GM19372 (cell line): ENCODE measurements around the gene ACHE.
"Not testable (repeated sequence)": the region's sequence is repeated elsewhere in the genome, so short reads cannot be mapped to it uniquely, and the experiment has no call there.

Experiments
- ATAC-seq: cut with Tn5 transposase; IDR thresholded peaks from one replicate; pipeline ENCODE4 v1.9.1; 2021; ENCODE audit warnings: mild to moderate bottlenecking, low read depth, moderate library complexity; ENCODE audit not compliant: unreplicated experiment

ACHE gene

DNA sequence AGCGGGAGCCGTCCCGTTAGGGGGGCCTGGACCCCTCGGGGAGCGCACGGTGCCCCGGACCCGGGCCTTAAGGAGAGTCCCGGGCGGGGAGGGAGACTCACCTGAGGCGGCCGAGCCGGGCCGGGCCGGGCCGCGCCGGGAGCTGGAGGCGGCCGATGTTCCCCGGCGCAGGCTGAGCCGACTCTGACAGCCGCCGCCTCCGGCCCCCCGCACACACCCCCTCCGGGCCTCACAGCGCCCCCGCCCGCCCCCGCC is at the start of gene ACHE:
Gene ACHE, minus strand, starts transcription at position 188 of the 255 bp plus-strand sequence. CDS start 1,656 bp downstream, outside the sequence.
- no peak for ATAC-seq

DNA sequence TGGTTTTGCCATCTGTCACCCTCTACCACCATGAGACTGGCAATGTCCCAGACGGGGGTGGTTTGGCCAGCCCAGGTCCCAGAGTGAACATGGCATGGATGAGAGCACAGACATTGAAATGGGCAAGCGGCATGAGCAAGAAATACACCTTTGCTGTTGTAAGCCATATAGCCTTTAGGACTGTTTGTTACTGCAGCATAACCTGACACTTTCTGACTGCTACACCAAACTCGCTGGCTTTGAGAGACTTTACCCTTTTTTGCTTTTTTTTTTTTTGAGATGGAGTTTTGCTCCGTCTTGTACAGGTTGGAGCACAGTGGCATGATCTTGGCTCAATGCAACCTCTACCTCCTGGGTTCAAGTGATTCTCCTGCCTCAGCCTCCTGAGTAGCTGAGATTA is 48.5 kb upstream of the ACHE start:
- no peak for ATAC-seq

DNA sequence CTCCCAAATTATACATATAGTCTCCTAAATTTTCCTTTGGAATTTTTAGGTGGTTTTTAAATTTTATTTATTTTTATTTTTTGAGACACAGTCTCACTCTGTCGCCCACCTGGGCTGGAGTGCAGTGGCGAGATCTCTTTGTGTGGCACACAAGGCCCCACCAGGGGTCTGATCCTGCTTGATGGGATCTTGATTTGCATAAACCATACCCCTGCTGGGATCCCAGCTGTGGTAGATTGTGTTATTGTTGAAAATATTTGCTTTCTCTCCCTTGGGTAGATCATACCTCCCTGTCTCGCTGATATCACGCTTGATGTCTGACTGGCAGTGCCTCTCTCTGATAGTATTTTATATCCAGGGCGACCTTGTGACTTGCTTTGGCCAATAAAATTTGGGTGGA is 48.0 kb upstream of the ACHE start:
- no peak for ATAC-seq

DNA sequence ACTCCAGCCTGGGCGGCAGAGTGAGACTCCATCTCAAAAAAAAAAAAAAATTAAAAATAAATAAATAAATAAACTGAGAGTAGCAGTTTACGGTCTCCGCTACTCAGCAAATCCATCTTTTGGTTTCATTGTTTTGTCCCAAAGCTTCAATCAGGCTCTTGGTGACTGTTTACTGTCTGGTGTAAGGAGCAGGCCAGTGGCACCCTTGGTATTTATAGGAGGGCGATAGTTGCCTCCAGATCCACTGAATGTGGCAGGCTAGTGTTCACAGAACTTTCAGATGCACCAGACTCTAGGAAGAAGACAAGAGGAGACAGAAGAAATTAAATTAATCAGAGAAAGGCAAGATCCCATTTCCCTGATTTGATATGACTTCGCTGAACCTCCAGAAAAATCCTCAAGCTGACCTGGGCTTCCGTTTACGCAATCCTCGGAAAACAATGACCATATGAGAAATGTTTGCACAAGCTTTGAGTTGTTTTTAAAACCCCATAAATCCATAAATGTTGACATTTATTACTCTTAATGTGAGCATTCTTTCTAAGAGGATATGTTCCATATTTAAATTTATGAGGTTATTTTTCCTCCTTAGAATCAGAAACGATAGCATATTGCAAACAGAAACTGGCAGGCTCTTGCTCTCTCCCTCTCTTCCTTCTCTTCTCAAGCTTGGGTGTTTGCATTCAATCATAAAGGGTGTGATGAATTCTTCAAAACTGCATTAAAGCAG is 46.5 kb upstream of the ACHE start:
- no peak for ATAC-seq

DNA sequence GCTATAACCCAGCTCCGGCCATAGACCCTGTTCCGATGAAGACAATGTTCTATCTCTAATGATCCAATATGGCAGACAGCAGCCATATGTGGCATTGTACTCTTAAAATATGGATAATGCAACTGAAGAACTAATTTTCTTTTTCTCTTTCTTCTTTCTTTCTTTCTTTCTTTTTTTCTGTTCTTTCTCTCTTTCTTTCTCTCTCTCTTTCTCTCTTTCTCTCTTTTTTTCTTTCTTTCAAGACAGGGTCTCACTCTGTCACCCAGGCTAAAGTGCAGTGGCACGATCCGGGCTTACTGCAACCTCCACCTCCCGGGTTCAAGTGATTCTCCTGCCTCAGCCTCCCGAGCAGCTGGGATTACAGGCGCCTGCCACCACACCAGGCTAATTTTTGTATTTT is 40.5 kb upstream of the ACHE start:
- ATAC-seq, result not testable (repeated sequence)

DNA sequence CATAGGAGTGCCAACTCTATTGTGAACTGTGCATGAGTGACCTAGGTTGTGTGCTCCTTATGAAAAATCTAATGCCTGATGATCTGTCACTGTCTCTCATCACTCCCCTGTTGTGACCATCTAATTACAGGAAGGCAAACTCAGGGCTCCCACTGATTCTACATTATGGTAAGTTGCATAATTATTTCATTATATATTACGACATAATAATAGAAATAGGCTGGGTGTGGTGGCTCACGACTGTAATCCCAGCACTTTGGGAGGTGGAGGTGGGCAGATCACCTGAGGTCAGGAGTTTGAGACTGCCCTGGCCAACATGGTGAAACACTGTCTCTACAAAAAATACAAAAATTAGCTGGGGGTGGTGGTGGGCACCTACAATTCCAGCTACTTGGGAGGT is 39.7 kb upstream of the ACHE start:
- not testable (repeated sequence) for ATAC-seq

DNA sequence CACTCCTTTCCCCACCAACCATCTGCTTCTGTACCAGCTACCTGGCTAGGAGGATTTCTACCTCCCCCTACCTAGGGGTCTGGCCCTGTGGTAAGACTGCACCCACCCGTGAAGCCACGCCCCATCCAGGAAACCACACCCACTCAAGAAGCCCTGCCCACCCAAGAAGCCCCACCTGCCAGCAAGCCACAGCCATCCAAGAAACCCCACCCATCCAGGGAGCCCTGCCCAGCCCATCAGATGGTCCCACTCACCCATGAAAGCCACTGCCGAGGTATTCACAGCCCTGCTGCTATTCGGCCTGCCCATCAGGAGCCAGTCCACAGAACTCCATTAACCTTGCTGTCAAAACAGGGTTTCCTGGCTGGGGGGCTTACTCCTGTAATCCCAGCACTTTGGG is 38.0 kb upstream of the ACHE start:
- no peak for ATAC-seq

DNA sequence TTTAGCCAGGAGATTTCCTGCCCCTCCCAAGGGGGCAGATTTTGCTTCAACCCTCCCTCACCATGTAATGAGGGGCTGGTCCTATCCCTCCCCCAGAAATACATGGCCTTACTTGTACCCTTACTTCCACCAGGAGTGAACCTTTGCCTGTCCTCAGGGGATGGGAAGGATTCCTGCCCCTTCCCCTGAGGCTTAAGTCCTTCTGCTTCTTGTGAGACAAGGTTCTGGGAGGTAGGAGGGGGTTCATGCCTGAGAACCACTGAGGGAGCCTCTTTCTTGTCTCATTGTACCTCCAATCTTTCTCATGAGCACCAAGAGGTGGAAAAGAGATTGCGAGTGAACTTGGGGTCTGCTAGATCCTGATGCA is 34.1 kb upstream of the ACHE start:
- ATAC-seq, result no peak

DNA sequence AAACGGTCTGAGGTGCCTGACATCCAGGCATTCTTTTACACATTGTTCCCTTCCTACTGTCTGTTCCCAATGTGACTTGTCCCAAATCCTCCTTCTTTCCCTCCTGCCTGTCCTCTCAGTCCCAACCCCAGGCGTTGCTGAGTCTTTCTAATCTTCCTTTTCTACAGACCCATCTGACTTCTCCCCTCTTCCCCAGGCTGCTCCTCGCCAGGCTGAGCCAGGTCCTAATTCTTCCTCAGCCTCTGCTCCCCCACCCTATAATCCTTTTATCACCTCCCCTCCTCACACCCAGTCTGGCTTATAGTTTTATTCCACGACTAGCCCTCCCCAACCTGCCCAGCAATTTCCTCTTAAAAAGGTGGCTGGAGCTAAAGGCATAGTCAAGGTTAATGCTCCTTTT is 27.9 kb upstream of the ACHE start:
- not testable (repeated sequence) for ATAC-seq

DNA sequence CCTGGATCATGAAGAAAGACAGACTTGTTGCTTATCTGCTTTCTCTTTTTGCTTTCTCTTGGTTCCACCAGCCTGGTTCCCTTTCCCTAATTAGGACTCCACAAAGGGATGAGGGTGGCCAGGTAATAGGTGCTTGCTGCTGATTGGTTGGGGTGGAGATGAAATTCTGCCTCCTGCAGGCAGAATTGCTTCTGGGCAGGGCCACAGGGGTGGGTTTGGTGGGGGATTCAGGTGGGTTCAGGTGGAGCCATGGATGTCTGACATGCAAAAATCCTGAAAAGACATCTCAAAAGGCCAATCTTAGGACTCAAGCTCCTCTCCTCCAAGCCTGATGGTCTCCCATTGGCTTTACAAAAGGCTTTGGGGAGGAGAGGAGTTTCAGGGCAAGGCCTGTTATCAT is 25.4 kb upstream of the ACHE start:
- ATAC-seq, result no peak

DNA sequence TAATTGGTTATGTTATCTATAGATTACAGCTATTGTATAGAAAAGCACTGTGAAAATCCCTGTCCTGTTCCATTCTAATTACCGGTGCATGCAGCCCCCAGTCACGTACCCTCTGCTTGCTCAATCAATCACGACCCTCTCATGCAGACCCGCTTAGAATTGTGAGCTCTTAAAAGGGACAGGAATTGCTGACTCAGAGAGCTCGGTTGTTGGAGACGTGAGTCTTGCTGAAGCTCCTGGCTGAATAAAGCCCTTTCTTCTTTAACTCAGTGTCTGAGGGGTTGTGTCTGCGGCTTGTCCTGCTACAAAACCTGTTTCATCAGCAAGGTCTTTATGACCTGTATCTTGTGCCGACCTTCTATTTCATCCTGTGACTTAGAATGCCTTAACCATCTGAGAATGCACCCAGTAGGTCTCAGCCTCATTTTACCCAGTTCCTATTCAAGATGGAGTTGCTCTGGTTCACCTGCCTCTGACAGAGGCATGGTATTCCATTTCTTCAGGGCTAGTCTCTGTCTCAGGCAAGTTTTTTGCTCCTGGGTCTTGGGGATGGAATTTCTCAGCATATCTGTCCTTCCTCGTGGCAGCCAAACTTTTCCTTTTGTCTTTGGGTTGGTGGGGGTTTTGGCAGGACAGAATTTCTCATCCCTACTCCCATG is 24.2 kb upstream of the ACHE start:
- ATAC-seq, result not testable (repeated sequence)

DNA sequence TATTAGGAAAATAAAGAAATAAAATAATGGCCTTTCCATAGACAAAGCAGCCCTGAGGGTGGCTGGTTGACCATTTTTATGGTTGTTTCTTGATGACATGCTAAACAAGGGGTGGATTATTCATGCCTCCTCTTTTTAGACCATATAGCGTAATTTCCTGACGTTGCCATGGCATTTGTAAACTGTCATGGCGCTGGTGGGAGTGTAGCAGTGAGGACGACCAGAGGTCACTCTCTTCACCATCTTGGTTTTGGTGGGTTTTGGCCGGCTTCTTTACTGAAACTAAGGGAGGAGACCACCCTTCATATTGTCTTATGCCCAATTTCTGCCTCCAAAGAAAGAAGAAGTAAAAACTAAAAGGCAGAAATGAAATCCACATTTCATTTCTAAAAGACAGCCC is 23.6 kb upstream of the ACHE start:
- ATAC-seq, result not testable (repeated sequence)

DNA sequence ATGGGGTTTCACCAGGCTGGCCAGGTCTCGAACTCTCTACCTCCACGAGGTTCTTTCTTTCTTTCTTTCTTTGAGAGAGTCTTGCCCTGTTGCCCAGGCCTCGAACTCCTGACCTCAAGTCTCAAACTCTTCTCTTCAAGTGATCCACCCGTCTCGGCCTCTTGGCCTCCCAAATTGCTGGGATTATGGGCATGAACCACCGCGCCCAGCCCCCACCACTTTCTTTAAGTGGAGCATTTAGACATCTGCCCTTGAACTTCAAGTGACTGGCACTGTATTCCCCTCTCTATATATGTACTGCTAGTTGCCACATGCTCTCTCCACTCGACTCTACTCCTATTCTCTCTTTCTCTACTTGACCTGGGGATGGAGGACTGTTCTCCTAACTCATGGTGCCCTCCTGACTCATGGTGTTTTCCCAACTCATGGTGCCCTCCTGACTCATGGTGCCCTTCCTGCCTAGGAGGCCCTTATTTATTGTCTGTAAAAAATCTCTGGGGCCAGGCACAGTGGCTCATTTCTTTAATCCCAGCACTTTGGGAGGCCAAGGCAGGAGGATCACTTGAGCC is 19.3 kb upstream of the ACHE start:
- no peak for ATAC-seq

DNA sequence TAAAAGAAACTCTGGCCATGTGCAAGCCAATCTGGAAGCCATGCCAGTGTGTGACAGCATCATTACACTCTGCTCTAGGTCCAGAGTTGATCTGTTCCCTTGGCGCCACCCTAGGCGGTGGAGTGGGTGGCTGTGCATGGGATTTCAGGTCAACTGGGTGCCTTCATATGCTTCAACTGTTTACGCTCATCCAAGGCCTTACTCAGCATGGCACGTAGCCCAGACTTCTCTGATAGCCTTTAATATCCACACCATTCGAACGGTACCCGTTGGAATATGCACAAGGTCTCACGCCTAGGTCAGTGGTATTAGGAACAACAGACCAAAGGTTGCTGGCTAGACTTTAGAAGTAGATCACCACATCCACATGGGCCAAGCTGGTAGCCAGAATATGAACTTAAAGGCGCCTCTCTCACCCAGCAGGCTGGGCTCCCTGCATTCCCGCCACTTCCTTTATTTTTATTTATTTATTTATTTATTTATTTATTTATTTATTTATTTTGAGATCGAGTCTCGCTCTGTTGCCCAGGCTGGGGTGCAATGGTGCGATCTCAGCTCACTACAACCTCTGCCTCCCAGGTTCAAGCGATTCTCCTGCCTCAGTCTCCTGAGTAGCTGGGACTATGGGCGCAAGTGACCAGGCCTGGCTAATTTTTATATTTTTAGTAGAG is 18.7 kb upstream of the ACHE start:
- no peak for ATAC-seq

DNA sequence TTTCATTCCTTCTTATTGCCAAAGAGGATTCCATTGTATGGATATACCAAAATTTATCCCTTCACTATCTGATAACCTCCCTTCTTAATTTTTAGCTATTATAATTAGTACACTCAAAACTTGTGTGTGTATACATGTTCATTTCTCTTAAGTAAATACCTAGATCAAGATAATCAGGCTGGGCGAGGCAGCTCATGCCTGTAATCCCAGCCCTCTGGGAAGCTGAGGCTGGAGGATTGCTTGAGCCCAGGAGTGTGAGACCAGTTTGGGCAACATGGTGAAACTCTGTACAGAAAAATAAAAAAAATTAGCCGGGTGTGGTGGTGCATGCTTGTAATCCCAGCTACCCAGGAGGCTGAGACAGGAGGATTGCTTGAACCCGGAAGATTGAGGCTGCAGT is 15.8 kb upstream of the ACHE start:
- ATAC-seq, result no peak

DNA sequence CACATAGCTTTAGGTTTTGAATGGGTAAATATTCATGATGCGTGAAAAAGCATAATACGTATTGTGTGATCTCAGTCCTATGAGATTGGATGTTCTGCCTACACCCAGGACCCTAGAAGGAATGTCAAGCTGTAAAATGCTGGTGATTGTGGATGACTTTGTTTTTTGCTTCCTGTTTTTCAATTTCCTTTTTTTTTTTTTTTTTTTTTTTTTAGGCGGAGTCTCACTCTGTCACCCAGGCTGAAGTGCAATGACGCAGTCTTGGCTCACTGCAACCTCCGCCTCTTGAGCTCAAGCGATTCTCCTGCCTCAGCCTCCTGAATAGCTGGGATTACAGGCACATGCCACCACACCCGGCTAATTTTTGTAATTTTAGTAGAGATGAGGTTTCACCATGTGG is 14.8 kb upstream of the ACHE start:
- ATAC-seq, result not testable (repeated sequence)

DNA sequence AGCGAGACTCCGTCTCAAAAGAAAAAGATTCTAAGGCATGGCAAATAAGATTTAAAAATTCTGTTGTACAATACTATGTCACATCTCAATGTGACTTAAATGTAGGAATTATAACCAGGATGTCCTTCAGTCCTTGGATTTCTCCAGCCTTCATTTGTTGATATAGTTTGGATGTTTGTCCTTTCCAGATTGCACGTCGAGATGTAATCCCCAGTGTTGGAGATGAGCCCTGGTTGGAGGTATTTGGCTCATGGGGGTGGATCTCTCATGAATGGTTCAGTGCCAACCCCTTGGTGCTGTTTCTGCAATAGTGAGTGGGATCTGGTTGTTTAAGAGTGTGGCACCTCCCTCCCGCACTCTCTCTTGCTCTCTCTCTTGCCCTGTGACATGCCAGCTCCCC is 12.8 kb upstream of the ACHE start:
- ATAC-seq, result no peak

DNA sequence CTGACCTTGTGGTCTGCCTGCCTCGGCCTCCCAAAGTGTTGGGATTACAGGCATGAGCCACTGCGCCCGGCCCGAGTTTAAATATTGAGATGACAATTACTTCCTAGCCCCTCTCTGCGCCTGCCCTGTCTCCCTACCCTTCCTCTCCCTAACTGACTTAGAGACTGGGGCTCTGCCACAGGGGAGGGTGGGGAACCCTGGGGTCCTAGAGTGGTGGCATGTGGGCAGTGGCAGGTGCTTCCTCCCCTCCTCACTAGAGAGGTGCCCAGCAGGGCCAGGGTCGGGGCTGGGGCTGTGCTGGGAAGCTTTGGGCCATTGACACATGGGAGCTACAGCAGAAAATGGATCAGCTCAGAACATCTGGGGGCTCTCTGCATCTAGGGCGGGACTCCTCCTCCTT is 7.0 kb upstream of the ACHE start:
- ATAC-seq, result no peak

DNA sequence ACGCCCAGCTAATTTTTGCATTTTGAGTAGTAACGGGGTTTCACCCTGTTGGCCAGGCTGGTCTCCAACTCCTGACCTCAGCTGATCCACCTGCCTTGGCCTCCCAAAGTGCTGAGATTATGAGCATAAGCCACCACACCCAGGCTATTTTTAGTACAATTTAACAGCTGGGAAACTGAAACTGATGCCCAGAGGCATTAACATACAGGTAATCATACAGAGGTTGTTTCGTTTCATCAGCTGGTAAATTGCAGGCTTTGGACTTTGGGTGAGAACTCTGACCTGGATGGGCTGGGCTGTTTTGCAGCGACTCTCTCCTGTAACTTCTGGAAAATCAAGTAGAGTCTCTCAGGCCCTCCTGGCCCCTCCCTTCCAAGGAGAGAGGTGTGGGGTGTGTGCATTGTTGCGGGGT is 6.2 kb upstream of the ACHE start:
- no peak for ATAC-seq

DNA sequence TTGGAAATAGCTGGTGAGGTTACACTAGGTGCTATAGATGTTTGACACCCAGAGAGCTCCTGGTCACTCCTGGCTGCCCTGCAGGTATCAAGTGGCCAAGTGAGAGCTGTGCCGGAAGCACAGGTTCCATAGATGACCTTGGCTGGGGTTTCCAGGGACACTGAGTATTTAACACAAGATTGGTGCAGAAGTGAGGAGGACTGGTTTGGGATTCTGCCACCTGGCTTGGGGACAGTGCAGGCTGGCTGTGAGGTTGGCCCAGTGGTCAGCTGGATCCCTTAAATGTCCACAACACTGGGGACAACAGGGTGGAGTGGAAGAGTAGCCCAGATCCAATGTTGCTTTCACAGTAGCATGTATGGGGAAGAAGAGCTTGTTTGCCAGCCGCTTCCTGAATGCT is 5.3 kb upstream of the ACHE start:
- no peak for ATAC-seq

DNA sequence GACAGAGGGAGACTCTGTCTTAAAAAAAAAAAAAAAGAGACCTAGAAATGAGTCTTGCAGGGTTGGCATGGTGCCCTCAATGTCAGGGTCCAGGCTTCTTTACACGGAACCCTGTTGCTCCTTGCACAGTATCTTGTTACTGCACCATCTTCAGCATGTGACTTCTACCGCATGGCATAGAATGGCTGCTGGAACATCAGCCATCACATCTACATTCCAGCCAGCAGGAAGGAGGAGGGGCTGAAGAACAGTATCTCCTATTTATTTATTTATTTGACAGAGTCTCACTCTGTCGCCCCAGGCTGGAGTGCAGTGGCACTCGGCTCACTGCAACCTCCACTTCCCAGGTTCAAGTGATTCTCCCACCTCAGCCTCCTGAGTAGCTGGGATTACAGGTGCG is 3.7 kb upstream of the ACHE start:
- ATAC-seq, result no peak
